Breast epithelium (tissue), 3 donors: ENCODE results near the gene PALLD.

Experiments
- POLR2A ChIP-seq: fragments of 450-650 bp; IDR thresholded peaks from one replicate; pipeline ENCODE4 v1.6.1; 2016; ENCODE audit warnings: antibody characterized with exemption, mild to moderate bottlenecking, moderate library complexity
- TF ChIP-seq, protein P1 (sequence below), 3 donors: fragments of 450-650 bp; IDR thresholded peaks; one replicate each; pipeline ENCODE4 v1.5.1; 2016 to 2017; ENCODE audit warnings: antibody characterized with exemption in 3 of 3, mild to moderate bottlenecking in 3 of 3, moderate library complexity in 3 of 3

- TF ChIP-seq, protein P1, sequence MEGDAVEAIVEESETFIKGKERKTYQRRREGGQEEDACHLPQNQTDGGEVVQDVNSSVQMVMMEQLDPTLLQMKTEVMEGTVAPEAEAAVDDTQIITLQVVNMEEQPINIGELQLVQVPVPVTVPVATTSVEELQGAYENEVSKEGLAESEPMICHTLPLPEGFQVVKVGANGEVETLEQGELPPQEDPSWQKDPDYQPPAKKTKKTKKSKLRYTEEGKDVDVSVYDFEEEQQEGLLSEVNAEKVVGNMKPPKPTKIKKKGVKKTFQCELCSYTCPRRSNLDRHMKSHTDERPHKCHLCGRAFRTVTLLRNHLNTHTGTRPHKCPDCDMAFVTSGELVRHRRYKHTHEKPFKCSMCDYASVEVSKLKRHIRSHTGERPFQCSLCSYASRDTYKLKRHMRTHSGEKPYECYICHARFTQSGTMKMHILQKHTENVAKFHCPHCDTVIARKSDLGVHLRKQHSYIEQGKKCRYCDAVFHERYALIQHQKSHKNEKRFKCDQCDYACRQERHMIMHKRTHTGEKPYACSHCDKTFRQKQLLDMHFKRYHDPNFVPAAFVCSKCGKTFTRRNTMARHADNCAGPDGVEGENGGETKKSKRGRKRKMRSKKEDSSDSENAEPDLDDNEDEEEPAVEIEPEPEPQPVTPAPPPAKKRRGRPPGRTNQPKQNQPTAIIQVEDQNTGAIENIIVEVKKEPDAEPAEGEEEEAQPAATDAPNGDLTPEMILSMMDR (IDR thresholded peaks at IDR 0.05), result no peak
- no peak for TF ChIP-seq POLR2A
These were observed 43.7 kb upstream of the PALLD start for GRCh38 chr4:168453146-168453545.
